Progenitor cell of endocrine pancreas (in vitro differentiated cells): ENCODE measurements around the gene GRIK5. TPM values are rescaled to one million over a fixed set of nuclear protein-coding genes. Genes with fewer than 3 reads are reported as not detected.

ENCODE experiments used
- DNase-seq: peaks from one replicate; pipeline ENCODE4 v3.0.0; 2021; ENCODE audit warnings: low spot score; ENCODE audit not compliant: unreplicated experiment
- H3K27ac Mint-ChIP-seq: 2 replicates; pipeline ENCODE4 v1.8.0; 2021; ENCODE audit warnings: mild to moderate bottlenecking, moderate library complexity, mixed read lengths
- H3K27me3 Mint-ChIP-seq: 2 replicates; pipeline ENCODE4 v1.8.0; 2021; ENCODE audit warnings: mixed read lengths
- H3K36me3 Mint-ChIP-seq: 2 replicates; pipeline ENCODE4 v1.8.0; 2022; ENCODE audit warnings: mixed read lengths; ENCODE audit not compliant: insufficient read depth
- H3K4me1 Mint-ChIP-seq: 2 replicates; pipeline ENCODE4 v1.8.0; 2021; ENCODE audit warnings: low read depth, mixed read lengths
- H3K4me3 Mint-ChIP-seq: 2 replicates; pipeline ENCODE4 v1.8.0; 2021; ENCODE audit warnings: low read depth, mild to moderate bottlenecking, moderate library complexity, mixed read lengths
- H3K9me3 Mint-ChIP-seq: 2 replicates; pipeline ENCODE4 v1.8.0; 2021; ENCODE audit warnings: low read depth, mixed read lengths
- total RNA-seq: library from RNA; stranded (reverse); gene quantifications from 2 replicates; pipeline ENCODE4 v1.2.1, GENCODE V29; 2021
- TF ChIP-seq, protein P1 (sequence below): fragments of 200-600 bp; sonication (generic); IDR thresholded peaks from one replicate; pipeline ENCODE4 v1.5.0; 2021; ENCODE audit warnings: antibody characterized with exemption, mild to moderate bottlenecking; ENCODE audit not compliant: unreplicated experiment

GRIK5 gene
- total RNA-seq, 1 donor from 2014 or later = 11.6 TPM

DNA sequence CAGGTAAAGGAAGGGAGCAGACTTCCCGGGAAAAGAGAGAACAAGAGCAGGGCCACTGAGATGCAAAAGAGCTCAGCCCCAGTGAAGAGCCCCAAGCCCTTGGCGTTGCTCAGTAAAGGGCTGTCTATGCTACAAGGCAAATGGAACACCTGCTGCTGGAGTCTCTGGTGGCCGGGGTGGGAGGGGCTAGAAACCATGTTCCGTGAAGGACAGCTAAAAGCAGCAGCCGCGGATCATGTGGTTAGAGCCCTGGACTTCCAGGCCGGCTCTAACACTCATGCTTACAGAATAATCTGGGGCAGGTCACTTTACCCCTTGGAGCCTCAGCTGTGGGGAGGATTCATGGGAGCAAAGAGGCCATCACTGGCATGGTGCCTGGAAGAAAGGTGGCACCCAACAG lies 44.4 kb upstream of the GRIK5 start:
- DNase-seq = no peak
- TF ChIP-seq, protein P1, sequence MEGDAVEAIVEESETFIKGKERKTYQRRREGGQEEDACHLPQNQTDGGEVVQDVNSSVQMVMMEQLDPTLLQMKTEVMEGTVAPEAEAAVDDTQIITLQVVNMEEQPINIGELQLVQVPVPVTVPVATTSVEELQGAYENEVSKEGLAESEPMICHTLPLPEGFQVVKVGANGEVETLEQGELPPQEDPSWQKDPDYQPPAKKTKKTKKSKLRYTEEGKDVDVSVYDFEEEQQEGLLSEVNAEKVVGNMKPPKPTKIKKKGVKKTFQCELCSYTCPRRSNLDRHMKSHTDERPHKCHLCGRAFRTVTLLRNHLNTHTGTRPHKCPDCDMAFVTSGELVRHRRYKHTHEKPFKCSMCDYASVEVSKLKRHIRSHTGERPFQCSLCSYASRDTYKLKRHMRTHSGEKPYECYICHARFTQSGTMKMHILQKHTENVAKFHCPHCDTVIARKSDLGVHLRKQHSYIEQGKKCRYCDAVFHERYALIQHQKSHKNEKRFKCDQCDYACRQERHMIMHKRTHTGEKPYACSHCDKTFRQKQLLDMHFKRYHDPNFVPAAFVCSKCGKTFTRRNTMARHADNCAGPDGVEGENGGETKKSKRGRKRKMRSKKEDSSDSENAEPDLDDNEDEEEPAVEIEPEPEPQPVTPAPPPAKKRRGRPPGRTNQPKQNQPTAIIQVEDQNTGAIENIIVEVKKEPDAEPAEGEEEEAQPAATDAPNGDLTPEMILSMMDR = no peak
- Mint-ChIP-seq H3K27me3 (peaks cover 37% of the 10 kb centered on the region), H3K27ac (no peak overlapping the region), H3K4me1 (no peaks in the 10 kb centered on the region), H3K36me3 (no peaks in the 10 kb centered on the region), H3K9me3 (no peaks in the 10 kb centered on the region), H3K4me3 (no peak overlapping the region)

- Mint-ChIP-seq H3K9me3 (no peaks in the 10 kb centered on the region), H3K27me3 (peaks cover 36% of the 10 kb centered on the region), H3K4me1 (no peaks in the 10 kb centered on the region), H3K36me3 (no peaks in the 10 kb centered on the region), H3K27ac (no peak overlapping the region), H3K4me3 (no peak overlapping the region)
- TF ChIP-seq, protein P1 = peak; percentile 15
- DNase-seq = no peak
Observed at GRCh38 chr19:42113641-42114348, 43.8 kb upstream of the GRIK5 start.

GRCh38 chr19:42111811-42112210 lies 41.8 kb upstream of the GRIK5 start:
- no peaks in the 10 kb centered on the region for H3K9me3 Mint-ChIP-seq
- H3K36me3 Mint-ChIP-seq = no peaks in the 10 kb centered on the region
- H3K4me1 Mint-ChIP-seq = no peaks in the 10 kb centered on the region
- H3K4me3 Mint-ChIP-seq = no peak overlapping the region
- TF ChIP-seq, protein P1 = no peak
- H3K27me3 Mint-ChIP-seq = peaks cover 42% of the 10 kb centered on the region
- H3K27ac Mint-ChIP-seq = no peak overlapping the region
- no peak for DNase-seq

DNA sequence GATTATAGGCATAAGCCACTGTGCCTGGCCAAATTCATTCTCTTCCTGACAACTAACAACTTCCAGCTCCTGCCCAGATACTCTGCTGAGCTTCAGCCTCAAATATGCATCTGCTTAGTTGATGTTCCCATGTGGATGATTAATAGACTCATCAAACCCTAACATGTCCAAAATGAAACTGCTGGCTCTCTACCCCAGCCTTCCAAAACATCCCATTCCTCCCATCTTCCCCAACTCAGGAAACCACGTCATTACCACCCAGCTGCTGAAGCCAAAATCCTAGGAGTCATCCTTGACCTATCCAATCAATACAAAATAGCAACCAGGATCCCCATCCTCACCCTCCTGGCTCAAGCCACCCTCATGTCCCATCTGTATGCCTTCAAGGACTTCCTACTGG lies 41.4 kb upstream of the GRIK5 start:
- Mint-ChIP-seq H3K4me1 (no peaks in the 10 kb centered on the region), H3K36me3 (no peaks in the 10 kb centered on the region), H3K4me3 (no peak overlapping the region), H3K9me3 (no peaks in the 10 kb centered on the region), H3K27me3 (peaks cover 45% of the 10 kb centered on the region), H3K27ac (no peak overlapping the region)
- no peak for DNase-seq
- TF ChIP-seq, protein P1 = no peak

DNA sequence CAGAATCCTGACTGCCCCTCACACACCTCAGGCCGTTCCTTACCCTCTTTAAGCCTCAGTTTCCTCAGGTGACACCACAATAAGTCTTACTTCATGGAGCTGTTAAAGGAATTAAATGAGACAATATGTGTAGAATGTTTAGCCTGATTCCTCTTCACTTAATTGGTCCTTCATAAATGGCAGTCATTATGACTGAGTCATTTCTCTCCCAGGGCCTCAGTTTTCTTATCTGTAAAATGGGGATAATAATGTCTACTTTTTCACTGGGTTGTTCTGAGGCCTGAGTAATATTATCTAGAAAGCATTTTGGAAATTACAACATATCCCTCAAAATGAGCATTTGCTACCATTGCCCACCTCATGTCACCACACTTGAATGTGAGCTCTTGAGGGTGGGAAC lies 40.7 kb upstream of the GRIK5 start:
- TF ChIP-seq, protein P1 = no peak
- Mint-ChIP-seq H3K4me1 (no peaks in the 10 kb centered on the region), H3K36me3 (no peaks in the 10 kb centered on the region), H3K27me3 (peaks cover 48% of the 10 kb centered on the region), H3K27ac (no peak overlapping the region), H3K9me3 (no peaks in the 10 kb centered on the region), H3K4me3 (no peak overlapping the region)
- no peak for DNase-seq
